ENCODE data around the gene DIS3L2. TPM values are rescaled to one million over a fixed set of nuclear protein-coding genes. Genes with fewer than 3 reads are reported as not detected.

The DIS3L2 gene
- total RNA-seq, 3 donors from 2014 or later: 28.5 to 43.0 (median 42.5) TPM

GRCh38 chr2:232207174-232207573 lies 245.7 kb downstream of the DIS3L2 start:
- no peaks in the 10 kb centered on the region for H3K4me1 ChIP-seq (ENCODE audit: low read depth)
- H3K36me3 ChIP-seq (ENCODE audit: low read depth): no peaks in the 10 kb centered on the region
- DNase-seq: no peak
- no peak overlapping the region for H3K4me3 ChIP-seq
- TF ChIP-seq CTCF (IDR thresholded peaks at IDR 0.05): no peak
- H3K9me3 ChIP-seq: no peaks in the 10 kb centered on the region
- intact Hi-C loops (cut with DNase I, micrococcal nuclease): no loop called here
- no peak for ATAC-seq

GRCh38 chr2:232210306-232210705 lies 248.8 kb downstream of the DIS3L2 start:
- Histone ChIP-seq H3K4me1 (ENCODE audit: low read depth) (no peaks in the 10 kb centered on the region), H3K36me3 (ENCODE audit: low read depth) (no peaks in the 10 kb centered on the region), H3K9me3 (no peaks in the 10 kb centered on the region), H3K4me3 (no peak overlapping the region)
- intact Hi-C loops (cut with DNase I, micrococcal nuclease): no loop called here
- TF ChIP-seq CTCF (IDR thresholded peaks at IDR 0.05): no peak
- DNase-seq (no peak), ATAC-seq (no peak)

GRCh38 chr2:232211743-232212686 lies 250.5 kb downstream of the DIS3L2 start:
- intact Hi-C loops (cut with DNase I, micrococcal nuclease): no loop called here
- no peaks in the 10 kb centered on the region for H3K9me3 ChIP-seq
- H3K4me1 ChIP-seq (ENCODE audit: low read depth): no peaks in the 10 kb centered on the region
- no peak for TF ChIP-seq CTCF (IDR thresholded peaks at IDR 0.05)
- DNase-seq (no peak), ATAC-seq (no peak)
- no peaks in the 10 kb centered on the region for H3K36me3 ChIP-seq (ENCODE audit: low read depth)
- no peak overlapping the region for H3K4me3 ChIP-seq

GRCh38 chr2:232213176-232213575 lies 251.7 kb downstream of the DIS3L2 start:
- DNase-seq (no peak), ATAC-seq (no peak)
- H3K36me3 ChIP-seq (ENCODE audit: low read depth): no peaks in the 10 kb centered on the region
- no peak for TF ChIP-seq CTCF (IDR thresholded peaks at IDR 0.05)
- no peaks in the 10 kb centered on the region for H3K4me1 ChIP-seq (ENCODE audit: low read depth)
- intact Hi-C loops (cut with DNase I, micrococcal nuclease): no loop called here
- H3K4me3 ChIP-seq: no peak overlapping the region
- no peaks in the 10 kb centered on the region for H3K9me3 ChIP-seq

- DNase-seq: no peak
- intact Hi-C loops (cut with DNase I, micrococcal nuclease): no loop called here
- no peak for TF ChIP-seq CTCF (IDR thresholded peaks at IDR 0.05)
- H3K4me3 ChIP-seq: no peak overlapping the region
- no peaks in the 10 kb centered on the region for H3K4me1 ChIP-seq (ENCODE audit: low read depth)
- ATAC-seq: no peak
- H3K36me3 ChIP-seq (ENCODE audit: low read depth): no peaks in the 10 kb centered on the region
- H3K9me3 ChIP-seq: no peaks in the 10 kb centered on the region
Measured at GRCh38 chr2:232214053-232214452, 252.5 kb downstream of the DIS3L2 start.

Data from mucosa of descending colon (tissue), 3 donors.